Progenitor cell of endocrine pancreas (in vitro differentiated cells): ENCODE data around the gene INMT. TPM values are rescaled to one million over a fixed set of nuclear protein-coding genes. Genes with fewer than 3 reads are reported as not detected.

ENCODE experiments used
- DNase-seq: peaks from one replicate; pipeline ENCODE4 v3.0.0; 2021; ENCODE audit warnings: low spot score; ENCODE audit not compliant: unreplicated experiment
- H3K27ac Mint-ChIP-seq: 2 replicates; pipeline ENCODE4 v1.8.0; 2021; ENCODE audit warnings: mild to moderate bottlenecking, moderate library complexity, mixed read lengths
- H3K27me3 Mint-ChIP-seq: 2 replicates; pipeline ENCODE4 v1.8.0; 2021; ENCODE audit warnings: mixed read lengths
- H3K36me3 Mint-ChIP-seq: 2 replicates; pipeline ENCODE4 v1.8.0; 2022; ENCODE audit warnings: mixed read lengths; ENCODE audit not compliant: insufficient read depth
- H3K4me1 Mint-ChIP-seq: 2 replicates; pipeline ENCODE4 v1.8.0; 2021; ENCODE audit warnings: low read depth, mixed read lengths
- H3K4me3 Mint-ChIP-seq: 2 replicates; pipeline ENCODE4 v1.8.0; 2021; ENCODE audit warnings: low read depth, mild to moderate bottlenecking, moderate library complexity, mixed read lengths
- H3K9me3 Mint-ChIP-seq: 2 replicates; pipeline ENCODE4 v1.8.0; 2021; ENCODE audit warnings: low read depth, mixed read lengths
- CTCF ChIP-seq: fragments of 200-600 bp; sonication (generic); IDR thresholded peaks from one replicate; pipeline ENCODE4 v1.5.0; 2021; ENCODE audit warnings: antibody characterized with exemption, mild to moderate bottlenecking; ENCODE audit not compliant: unreplicated experiment
- total RNA-seq: library from RNA; stranded (reverse); gene quantifications from 2 replicates; pipeline ENCODE4 v1.2.1, GENCODE V29; 2021

The INMT gene
- total RNA-seq, 1 donor from 2014 or later: 2.9 TPM

DNA sequence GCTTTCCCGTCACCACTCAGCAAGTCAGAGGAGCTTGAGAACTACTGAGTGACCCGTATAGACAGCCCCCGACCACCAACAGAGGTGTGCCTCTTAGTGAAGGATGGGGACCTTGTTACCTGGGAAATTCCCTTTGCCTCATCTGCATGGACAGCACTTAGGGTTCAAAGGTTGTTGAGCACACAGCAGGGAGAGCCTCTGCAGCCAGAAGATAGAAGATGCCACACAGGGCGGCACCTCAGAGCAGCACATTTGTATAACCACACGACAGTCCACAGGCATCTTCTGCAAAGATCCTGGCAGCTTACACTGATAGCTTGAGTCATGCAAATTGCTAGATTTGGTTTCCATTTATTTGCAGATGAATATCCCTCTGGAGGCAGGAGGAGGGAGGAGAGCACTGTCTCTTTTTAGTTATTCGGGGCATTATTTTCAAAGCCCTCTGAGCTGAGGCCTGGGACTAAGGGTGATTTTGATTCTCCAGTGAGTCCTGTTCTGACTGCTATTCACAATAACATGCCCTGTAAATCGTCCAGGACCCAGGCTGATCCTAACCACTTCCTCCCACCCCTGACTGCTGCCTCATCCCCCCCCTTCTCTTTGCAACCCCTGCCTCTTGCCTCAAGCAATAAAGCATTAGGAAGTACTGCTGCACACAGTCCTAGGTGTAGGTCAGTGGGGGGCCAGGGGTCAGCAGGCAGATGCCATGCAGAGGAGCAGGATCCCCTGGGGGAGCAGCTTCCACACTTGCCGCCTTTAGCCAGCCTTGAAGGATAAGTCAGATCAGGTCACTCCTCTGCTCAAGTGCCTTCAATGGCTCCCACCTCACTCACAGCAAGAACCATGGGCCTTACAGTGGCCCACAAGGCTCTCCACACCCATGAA lies 24.6 kb upstream of the INMT start:
- Mint-ChIP-seq H3K4me3 (no peak overlapping the region), H3K27me3 (peaks cover 8% of the 10 kb centered on the region), H3K4me1 (no peaks in the 10 kb centered on the region), H3K9me3 (no peaks in the 10 kb centered on the region), H3K36me3 (no peaks in the 10 kb centered on the region), H3K27ac (no peak overlapping the region)
- TF ChIP-seq CTCF: no peak
- no peak for DNase-seq

DNA sequence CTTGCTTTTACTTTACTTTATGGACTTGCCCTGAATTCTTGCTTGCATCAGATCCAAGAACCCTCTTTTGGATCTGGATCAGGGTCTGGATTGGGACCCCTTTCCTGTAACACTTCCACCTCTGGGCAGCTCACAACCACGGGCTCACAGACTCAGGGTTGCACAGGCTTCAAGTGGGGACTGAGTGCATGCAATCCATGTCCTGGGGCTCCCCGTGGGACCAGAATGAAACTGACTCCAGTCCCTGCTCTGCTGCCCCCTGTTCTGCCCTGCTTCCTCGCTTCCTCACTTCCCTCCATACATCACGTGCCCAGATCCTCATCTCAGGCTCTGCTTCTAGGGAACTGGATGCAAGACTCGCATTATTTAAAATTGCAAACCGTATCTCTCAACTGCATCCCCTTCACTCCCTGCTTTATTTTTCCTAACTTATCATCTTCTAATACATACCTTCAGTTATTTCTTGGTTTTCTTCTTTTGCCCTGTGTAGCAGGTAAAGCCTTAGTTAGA lies 23.3 kb upstream of the INMT start:
- TF ChIP-seq CTCF: no peak
- no peaks in the 10 kb centered on the region for H3K9me3 Mint-ChIP-seq
- H3K27ac Mint-ChIP-seq: no peak overlapping the region
- H3K36me3 Mint-ChIP-seq: no peaks in the 10 kb centered on the region
- no peaks in the 10 kb centered on the region for H3K4me1 Mint-ChIP-seq
- H3K4me3 Mint-ChIP-seq: no peak overlapping the region
- DNase-seq: no peak
- H3K27me3 Mint-ChIP-seq: peaks cover 8% of the 10 kb centered on the region

- Mint-ChIP-seq H3K36me3 (no peaks in the 10 kb centered on the region), H3K27me3 (peaks cover 4% of the 10 kb centered on the region), H3K4me1 (no peaks in the 10 kb centered on the region), H3K9me3 (no peaks in the 10 kb centered on the region), H3K27ac (no peak overlapping the region), H3K4me3 (no peak overlapping the region)
- DNase-seq: no peak
- TF ChIP-seq CTCF: no peak
These were observed 22.3 kb upstream of the INMT start for GRCh38 chr7:30729642-30730041.

DNA sequence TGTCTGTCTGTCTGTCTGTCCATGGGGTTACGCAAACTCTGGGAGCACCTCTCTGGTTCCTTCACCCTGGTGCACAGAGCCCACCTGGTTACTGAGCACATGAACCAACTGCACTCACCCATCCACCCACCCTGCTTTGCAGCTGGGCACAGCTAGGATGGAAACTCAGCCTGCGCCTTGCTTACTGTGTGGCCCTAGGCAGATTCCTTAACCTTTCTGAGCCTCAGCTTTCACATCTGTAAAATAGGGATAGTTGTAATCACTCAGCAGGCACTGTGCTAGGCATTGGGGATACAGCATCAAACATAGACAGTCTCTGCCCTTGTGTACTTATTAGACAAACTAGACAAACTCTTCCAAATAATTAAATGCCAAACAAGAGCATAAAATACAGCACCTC lies 21.8 kb upstream of the INMT start:
- TF ChIP-seq CTCF: no peak
- DNase-seq: no peak
- no peaks in the 10 kb centered on the region for H3K4me1 Mint-ChIP-seq
- no peak overlapping the region for H3K4me3 Mint-ChIP-seq
- H3K27ac Mint-ChIP-seq: no peak overlapping the region
- H3K9me3 Mint-ChIP-seq: no peaks in the 10 kb centered on the region
- H3K36me3 Mint-ChIP-seq: no peaks in the 10 kb centered on the region
- no peaks in the 10 kb centered on the region for H3K27me3 Mint-ChIP-seq

DNA sequence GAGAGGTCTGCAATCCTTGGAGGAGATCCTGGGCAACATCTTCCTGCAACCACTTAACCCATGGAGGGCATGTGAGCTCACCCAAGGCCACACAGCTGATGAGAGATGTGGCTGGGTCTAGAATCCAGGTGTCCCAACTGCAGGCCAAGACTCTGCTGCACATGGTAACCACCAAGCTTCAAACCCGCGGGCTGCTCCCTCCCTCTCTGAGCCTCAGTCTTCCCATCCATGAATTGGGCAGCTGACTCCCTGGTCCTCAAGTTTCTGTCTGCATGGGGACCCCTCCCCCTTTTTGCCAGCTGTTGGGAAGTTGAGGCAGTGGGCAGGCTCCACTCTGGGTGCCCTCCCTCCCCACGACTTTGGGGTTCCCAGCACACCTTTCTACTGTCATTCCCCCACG lies 20.9 kb upstream of the INMT start:
- Mint-ChIP-seq H3K36me3 (no peaks in the 10 kb centered on the region), H3K4me1 (no peaks in the 10 kb centered on the region), H3K27ac (no peak overlapping the region), H3K4me3 (no peak overlapping the region), H3K9me3 (no peaks in the 10 kb centered on the region), H3K27me3 (no peaks in the 10 kb centered on the region)
- no peak for DNase-seq
- no peak for TF ChIP-seq CTCF
